ENCODE data around the gene APOBEC3A. TPM values are rescaled to one million over a fixed set of nuclear protein-coding genes. Genes with fewer than 3 reads are reported as not detected.
"Not testable (repeated sequence)": the region's sequence is repeated elsewhere in the genome, so short reads cannot be mapped to it uniquely, and the experiment has no call there.

APOBEC3A gene
- total and polyA plus RNA-seq, 2 of the 4 experiments (the other 2 are of a cell fraction): not detected

GRCh38 chr22:38992871-38993371 lies 35.5 kb downstream of the APOBEC3A start:
- H3K56ac ChIP-seq (ENCODE audit: extremely low read depth, insufficient read depth, low read length); H2AFZ ChIP-seq (replicated peaks; ENCODE audit: low read length, poor library complexity); H4K5ac ChIP-seq (ENCODE audit: low read depth, low read length); H3K27ac ChIP-seq (ENCODE audit: insufficient read depth, low read length); CTCF ChIA-PET; H3K27me3 ChIP-seq (ENCODE audit: control insufficient read depth, insufficient read depth, low read length); H2BK20ac ChIP-seq (ENCODE audit: low read depth, low read length); H3K18ac ChIP-seq (ENCODE audit: low read depth, low read length); in situ Hi-C loops (cut with MboI; ENCODE audit: low sequenced_read_pairs); H3K79me1 ChIP-seq (ENCODE audit: low read depth in 1 of 2, low read length in 2 of 2); H2BK15ac ChIP-seq (ENCODE audit: low read depth, low read length); H4K20me1 ChIP-seq (ENCODE audit: insufficient read depth, low read length); H3K9ac ChIP-seq (ENCODE audit: low read depth, low read length); H3K36me3 ChIP-seq (ENCODE audit: control insufficient read depth, insufficient read depth, low read length); H4K8ac ChIP-seq (ENCODE audit: low read depth in 2 of 2, low read length in 2 of 2); H2BK5ac ChIP-seq (ENCODE audit: low read depth, low read length, poor library complexity, severe bottlenecking); H3K14ac ChIP-seq (replicated peaks; ENCODE audit: low read depth, low read length); H3K4me1 ChIP-seq (ENCODE audit: control insufficient read depth, insufficient read depth, low read length); H3K4me2 ChIP-seq (ENCODE audit: low read depth, low read length); BruUV-seq (replicated peaks); H2AK5ac ChIP-seq (ENCODE audit: low read depth, low read length); H3K4ac ChIP-seq (ENCODE audit: low read depth, low read length); H4K91ac ChIP-seq (ENCODE audit: insufficient read depth, low read depth, low read length); H2BK120ac ChIP-seq (ENCODE audit: low read depth, low read length); H2AK9ac ChIP-seq (replicated peaks; ENCODE audit: low read depth, low read length, poor library complexity); intact Hi-C loops (cut with micrococcal nuclease); H3K9me3 ChIP-seq (ENCODE audit: control insufficient read depth, insufficient read depth, low read length); DNase-seq; H3K23ac ChIP-seq (ENCODE audit: low read depth, low read length); H3K9me1 ChIP-seq (ENCODE audit: insufficient read depth, low read length); H3K4me3 ChIP-seq (ENCODE audit: insufficient read depth, low read depth, low read length); dilution Hi-C loops (cut with HindIII; ENCODE audit: low sequenced_read_pairs, unreplicated experiment): not testable (repeated sequence)
- POLR2A ChIA-PET (ENCODE audit: unreplicated experiment): interaction anchor here (0.6 kb wide), 1 partner anchor 45 kb away, joined by 3 read pairs; no protein-coding TSS in a partner anchor
- WGBS, 2 experiments (ENCODE audit: extremely low coverage in 2 of 2, insufficient read length in 1 of 2): no CpG with 5 or more reads among the region's 12 CpGs
- peak; percentile 63; the same call in 1 of the 2 replicates for ATAC-seq (ENCODE audit: low read depth)
